Measurements from ENCODE around the gene EHD3. TPM values are rescaled to one million over a fixed set of nuclear protein-coding genes. Genes with fewer than 3 reads are reported as not detected.
A peak's percentile ranks its signal among the peaks of the same experiment; 100 is the strongest.

The EHD3 gene
- total and polyA plus RNA-seq, 2 of the 4 experiments (the other 2 are of a cell fraction) = 29.1 to 39.8 TPM

- peak overlapping the region; percentile 76 for H3K18ac ChIP-seq (ENCODE audit: low read depth, low read length)
- peak overlapping the region; percentile 60 for H2BK20ac ChIP-seq (ENCODE audit: low read depth, low read length)
- peak overlapping the region; percentile 33 for H2AFZ ChIP-seq (replicated peaks; ENCODE audit: low read length, poor library complexity)
- peak overlapping the region; percentile 2; the same call in 1 of the 2 replicates for H3K56ac ChIP-seq (ENCODE audit: extremely low read depth, insufficient read depth, low read length)
- H3K4ac ChIP-seq (ENCODE audit: low read depth, low read length) = peak overlapping the region; percentile 84
- peak overlapping the region; percentile 17; the same call in 1 of the 2 replicates for H3K9ac ChIP-seq (ENCODE audit: low read depth, low read length)
- H3K79me1 ChIP-seq (ENCODE audit: low read depth in 1 of 2, low read length in 2 of 2) = no peaks in the 10 kb centered on the region
- H3K9me1 ChIP-seq (ENCODE audit: insufficient read depth, low read length) = peaks cover 8% of the 10 kb centered on the region; the same call in 1 of the 2 replicates
- no peaks in the 10 kb centered on the region for H4K20me1 ChIP-seq (ENCODE audit: insufficient read depth, low read length)
- no peak overlapping the region; the same call in 1 of the 2 replicates for H3K23ac ChIP-seq (ENCODE audit: low read depth, low read length)
- peak overlapping the region in 1 of 2 experiments; percentile 19; a peak in 2 of 4 replicates for H4K8ac ChIP-seq (ENCODE audit: low read depth in 2 of 2, low read length in 2 of 2)
- peak overlapping the region; percentile 91 for H2BK120ac ChIP-seq (ENCODE audit: low read depth, low read length)
- peak overlapping the region; percentile 80 for H2BK5ac ChIP-seq (ENCODE audit: low read depth, low read length, poor library complexity, severe bottlenecking)
- POLR2A ChIA-PET (ENCODE audit: unreplicated experiment) = interaction anchor here (0.6 to 0.8 kb wide), 4 partner anchors 13 to 1079 kb away, joined by 5 to 12 read pairs (median 7); no protein-coding TSS in a partner anchor
- peak overlapping the region; percentile 90 for H3K27ac ChIP-seq (ENCODE audit: insufficient read depth, low read length)
- WGBS, 2 experiments (ENCODE audit: extremely low coverage in 2 of 2, insufficient read length in 1 of 2) = 20% methylated on average over 1 of the region's 11 CpGs; no CpG with 5 or more reads in 1 of the 2 experiments
- peak overlapping the region; percentile 4 for H2AK9ac ChIP-seq (replicated peaks; ENCODE audit: low read depth, low read length, poor library complexity)
- DNase-seq (peak; percentile 86), ATAC-seq (ENCODE audit: low read depth) (peak; percentile 69)
- H4K5ac ChIP-seq (ENCODE audit: low read depth, low read length) = peak overlapping the region; percentile 54
- no peaks in the 10 kb centered on the region for H3K36me3 ChIP-seq (ENCODE audit: control insufficient read depth, insufficient read depth, low read length)
- H4K91ac ChIP-seq (ENCODE audit: insufficient read depth, low read depth, low read length) = peak overlapping the region; percentile 43
- H2BK15ac ChIP-seq (ENCODE audit: low read depth, low read length) = no peak overlapping the region; the same call in 2 of the 3 replicates
- peak overlapping the region; percentile 66 for H3K4me2 ChIP-seq (ENCODE audit: low read depth, low read length)
- CTCF ChIA-PET = interaction anchor here (0.6 to 1.9 kb wide), 4 partner anchors 14 to 85 kb away, joined by 3 to 9 read pairs (median 4); partner anchors contain the start of gene EHD3
- dilution Hi-C loops (cut with HindIII; ENCODE audit: low sequenced_read_pairs, unreplicated experiment) (no loop called here), intact Hi-C loops (cut with micrococcal nuclease) (loop anchor here (1.0 to 2.0 kb wide), 3 partner anchors 30 to 83 kb away; no protein-coding TSS in a partner anchor), in situ Hi-C loops (cut with MboI; ENCODE audit: low sequenced_read_pairs) (no loop called here)
- no peak overlapping the region for H3K4me3 ChIP-seq (ENCODE audit: insufficient read depth, low read depth, low read length)
- BruUV-seq (replicated peaks) = no TSS peak
- peak overlapping the region; percentile 8 for H3K14ac ChIP-seq (replicated peaks; ENCODE audit: low read depth, low read length)
- no peaks in the 10 kb centered on the region for H3K27me3 ChIP-seq (ENCODE audit: control insufficient read depth, insufficient read depth, low read length)
- H2AK5ac ChIP-seq (ENCODE audit: low read depth, low read length) = no peak overlapping the region
- H3K4me1 ChIP-seq (ENCODE audit: control insufficient read depth, insufficient read depth, low read length) = peaks cover 19% of the 10 kb centered on the region
- H3K9me3 ChIP-seq (ENCODE audit: control insufficient read depth, insufficient read depth, low read length) = no peaks in the 10 kb centered on the region
- TF ChIP-seq, protein P1, sequence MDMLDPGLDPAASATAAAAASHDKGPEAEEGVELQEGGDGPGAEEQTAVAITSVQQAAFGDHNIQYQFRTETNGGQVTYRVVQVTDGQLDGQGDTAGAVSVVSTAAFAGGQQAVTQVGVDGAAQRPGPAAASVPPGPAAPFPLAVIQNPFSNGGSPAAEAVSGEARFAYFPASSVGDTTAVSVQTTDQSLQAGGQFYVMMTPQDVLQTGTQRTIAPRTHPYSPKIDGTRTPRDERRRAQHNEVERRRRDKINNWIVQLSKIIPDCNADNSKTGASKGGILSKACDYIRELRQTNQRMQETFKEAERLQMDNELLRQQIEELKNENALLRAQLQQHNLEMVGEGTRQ (IDR thresholded peaks at IDR 0.05; ENCODE audit: low read depth, low read length) = no peak
- TF ChIP-seq POLR2A (IDR thresholded peaks at IDR 0.05; ENCODE audit: low read depth, low read length) (no peak), RCOR1 (IDR thresholded peaks at IDR 0.05; ENCODE audit: insufficient replicate concordance, low read length) (no peak), CHD1 (IDR thresholded peaks at IDR 0.05; ENCODE audit: low read depth, low read length) (no peak), RAD21 (IDR thresholded peaks at IDR 0.05; ENCODE audit: low read length) (no peak), RFX5 (IDR thresholded peaks at IDR 0.05; ENCODE audit: low read depth, low read length) (no peak), MAFK (IDR thresholded peaks at IDR 0.05; ENCODE audit: low read depth, low read length) (no peak), ELK1 (IDR thresholded peaks at IDR 0.05; ENCODE audit: borderline replicate concordance, low read depth, low read length) (no peak), FOS (IDR thresholded peaks at IDR 0.05; ENCODE audit: low read depth, low read length) (peak; percentile 41; the same call in 1 of the 2 replicates), MAZ (IDR thresholded peaks at IDR 0.05; ENCODE audit: borderline replicate concordance, low read depth, low read length) (peak; percentile 43; the same call in 1 of the 2 replicates), SMC3 (IDR thresholded peaks at IDR 0.05; ENCODE audit: low read depth, low read length) (no peak), BHLHE40 (IDR thresholded peaks at IDR 0.05; ENCODE audit: low read depth, low read length) (peak; percentile 10; the same call in 1 of the 2 replicates), NFE2L2 (IDR thresholded peaks at IDR 0.05; ENCODE audit: low read depth, low read length) (no peak; the same call in 1 of the 2 replicates)
These were observed 84.7 kb downstream of the EHD3 start for GRCh38 chr2:31318361-31319336.
